Activated naive CD8-positive, alpha-beta T cell treated with anti-CD3 and anti-CD28 coated beads for 36 hours (primary cell): ENCODE measurements around the gene DBET. TPM values are rescaled to one million over a fixed set of nuclear protein-coding genes. Genes with fewer than 3 reads are reported as not detected.
"Not testable (repeated sequence)": the region's sequence is repeated elsewhere in the genome, so short reads cannot be mapped to it uniquely, and the experiment has no call there.

ENCODE experiments used
- DNase-seq: peaks from one replicate; pipeline ENCODE4 v3.0.0; 2021
- H3K27ac Mint-ChIP-seq: one replicate; pipeline ENCODE4 v1.8.0; 2022; ENCODE audit warnings: mild to moderate bottlenecking, moderate library complexity, mixed read lengths
- H3K27me3 Mint-ChIP-seq: one replicate; pipeline ENCODE4 v1.8.0; 2022; ENCODE audit warnings: mild to moderate bottlenecking, mixed read lengths
- H3K36me3 Mint-ChIP-seq: one replicate; pipeline ENCODE4 v1.8.0; 2021; ENCODE audit warnings: mild to moderate bottlenecking, mixed read lengths
- H3K4me1 Mint-ChIP-seq: one replicate; pipeline ENCODE4 v1.8.0; 2021; ENCODE audit warnings: mixed read lengths
- H3K4me3 Mint-ChIP-seq: one replicate; pipeline ENCODE4 v1.8.0; 2022; ENCODE audit warnings: mild to moderate bottlenecking, moderate library complexity, mixed read lengths
- H3K9me3 Mint-ChIP-seq: one replicate; pipeline ENCODE4 v1.8.0; 2022; ENCODE audit warnings: mixed read lengths
- total RNA-seq, 2 experiments: library from RNA; stranded (reverse); gene quantifications; one replicate each; pipeline ENCODE4 v1.2.3, GENCODE V29; 2021

DBET gene
- total RNA-seq = not detected

GRCh38 chr4:190064342-190064741 is at the start of gene DBET:
TSS of gene DBET (plus strand) at chr4:190064502.
- not testable (repeated sequence) for H3K4me3 Mint-ChIP-seq, H3K27ac Mint-ChIP-seq, H3K9me3 Mint-ChIP-seq, DNase-seq, H3K4me1 Mint-ChIP-seq, H3K36me3 Mint-ChIP-seq, H3K27me3 Mint-ChIP-seq

- Mint-ChIP-seq H3K4me3 (peak overlapping the region; percentile 40), H3K27me3 (peaks cover 74% of the 10 kb centered on the region), H3K27ac (no peak overlapping the region), H3K36me3 (peaks cover 2% of the 10 kb centered on the region), H3K9me3 (peaks cover 11% of the 10 kb centered on the region), H3K4me1 (peaks cover 27% of the 10 kb centered on the region)
- no peak for DNase-seq
These were observed 49.3 kb upstream of the DBET start for GRCh38 chr4:190014771-190015537.

- peaks cover 35% of the 10 kb centered on the region for H3K4me1 Mint-ChIP-seq
- no peak for DNase-seq
- H3K4me3 Mint-ChIP-seq = peak overlapping the region; percentile 7
These were observed 48.5 kb upstream of the DBET start for GRCh38 chr4:190015538-190016368.

DNA sequence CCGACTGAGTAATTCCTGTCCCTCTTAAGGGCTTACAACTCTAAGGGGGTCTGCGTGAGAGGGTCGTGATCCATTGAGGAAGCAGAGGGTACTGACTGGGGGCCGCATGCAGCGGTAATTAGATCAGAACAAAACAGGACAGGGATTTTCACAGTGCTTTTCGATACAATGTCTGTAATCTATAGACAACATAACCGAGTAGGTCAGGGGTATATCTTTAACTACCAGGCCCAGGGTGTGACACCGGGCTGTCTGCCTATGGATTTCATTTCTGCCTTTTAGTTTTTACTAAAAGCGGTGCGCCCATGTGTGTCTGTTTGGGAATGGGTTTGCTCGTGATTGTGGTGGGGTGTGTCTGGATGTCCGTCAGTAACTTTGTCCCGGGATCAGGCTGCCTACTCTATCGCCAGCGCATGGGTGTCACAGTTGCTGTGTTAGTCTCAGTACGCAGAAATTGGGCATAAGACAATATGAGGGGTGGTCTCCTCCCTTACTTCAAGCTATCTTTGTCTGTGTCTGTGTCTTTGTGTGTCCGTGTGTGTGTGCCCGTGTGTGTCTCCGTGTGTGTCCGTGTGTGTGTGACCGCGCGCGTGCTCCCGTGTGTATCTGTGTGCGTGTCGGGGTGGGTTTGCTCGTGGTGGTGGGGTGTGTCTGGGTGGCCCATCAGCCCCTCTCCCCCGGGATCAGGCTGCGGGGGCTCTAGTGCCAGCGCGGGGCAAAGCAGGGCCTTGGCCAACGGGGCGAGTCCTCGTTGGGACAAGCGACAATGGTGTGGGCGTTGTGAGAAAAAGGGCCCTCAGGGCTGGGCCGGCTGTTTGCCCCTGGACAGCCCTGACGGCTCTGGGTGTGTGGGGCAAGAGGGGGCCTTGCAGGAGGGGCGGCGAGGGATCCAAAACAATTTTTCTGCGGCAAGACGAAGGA is 47.7 kb upstream of the DBET start:
- Mint-ChIP-seq H3K36me3 (peaks cover 5% of the 10 kb centered on the region), H3K4me3 (no peak overlapping the region), H3K4me1 (peaks cover 40% of the 10 kb centered on the region), H3K27me3 (peaks cover 82% of the 10 kb centered on the region), H3K9me3 (peaks cover 11% of the 10 kb centered on the region), H3K27ac (no peak overlapping the region)
- DNase-seq = no peak

More at GRCh38 chr4:190015538-190016368, 48.5 kb upstream of the DBET start:
- H3K36me3 Mint-ChIP-seq = peaks cover 4% of the 10 kb centered on the region
- no peak overlapping the region for H3K27ac Mint-ChIP-seq
- peaks cover 82% of the 10 kb centered on the region for H3K27me3 Mint-ChIP-seq
- peaks cover 11% of the 10 kb centered on the region for H3K9me3 Mint-ChIP-seq

- peaks cover 40% of the 10 kb centered on the region for H3K4me1 Mint-ChIP-seq
- no peak overlapping the region for H3K4me3 Mint-ChIP-seq
- H3K27ac Mint-ChIP-seq = no peak overlapping the region
These were observed 46.7 kb upstream of the DBET start for GRCh38 chr4:190017357-190018200.

DNA sequence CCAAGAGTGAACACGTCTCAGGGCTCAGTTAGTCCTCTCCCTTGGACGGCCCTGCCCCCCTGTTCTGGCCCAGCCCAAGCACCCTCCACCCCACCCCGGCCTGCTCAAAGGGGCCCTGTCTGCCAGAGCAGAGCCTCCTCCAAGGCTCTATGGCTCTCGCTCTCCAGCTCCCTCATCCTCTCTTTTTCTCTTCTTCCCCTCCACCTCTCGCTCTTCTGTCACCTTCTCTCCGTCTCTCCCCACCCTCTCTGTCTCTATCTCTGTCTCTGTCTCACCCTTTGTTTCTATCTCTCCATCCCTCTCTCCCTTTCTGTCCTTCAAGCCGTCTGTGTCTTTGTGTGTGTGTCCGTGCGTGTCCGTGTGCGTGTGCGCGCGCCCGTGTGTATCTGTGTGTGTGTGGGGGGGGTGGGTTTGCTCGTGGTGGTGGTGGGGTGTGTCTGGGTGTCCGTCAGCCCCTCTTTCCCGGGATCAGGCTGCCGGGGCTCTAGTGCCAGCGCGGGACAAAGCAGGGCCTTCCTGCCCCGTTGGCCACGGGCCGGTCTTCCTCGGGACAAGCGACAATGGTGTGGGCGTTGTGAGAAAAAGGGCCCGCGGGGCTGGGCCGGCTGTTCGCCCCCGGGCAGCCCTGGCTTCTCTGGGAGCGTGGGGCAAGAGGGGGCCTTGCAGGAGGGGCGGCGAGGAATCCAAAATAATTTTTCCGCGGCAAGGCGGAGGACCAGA is 45.9 kb upstream of the DBET start:
- no peak overlapping the region for H3K27ac Mint-ChIP-seq
- peaks cover 42% of the 10 kb centered on the region for H3K4me1 Mint-ChIP-seq
- no peak for DNase-seq
- peaks cover 5% of the 10 kb centered on the region for H3K36me3 Mint-ChIP-seq
- peak overlapping the region; percentile 1 for H3K4me3 Mint-ChIP-seq
- H3K9me3 Mint-ChIP-seq = peaks cover 9% of the 10 kb centered on the region
- H3K27me3 Mint-ChIP-seq = peaks cover 79% of the 10 kb centered on the region

More at GRCh38 chr4:190017357-190018200, 46.7 kb upstream of the DBET start:
- peaks cover 11% of the 10 kb centered on the region for H3K9me3 Mint-ChIP-seq
- peaks cover 5% of the 10 kb centered on the region for H3K36me3 Mint-ChIP-seq
- H3K27me3 Mint-ChIP-seq = peaks cover 81% of the 10 kb centered on the region
- no peak for DNase-seq

- H3K4me3 Mint-ChIP-seq = peak overlapping the region; percentile 14
- H3K27me3 Mint-ChIP-seq = peaks cover 77% of the 10 kb centered on the region
- H3K36me3 Mint-ChIP-seq = peaks cover 4% of the 10 kb centered on the region
- no peak overlapping the region for H3K27ac Mint-ChIP-seq
- peaks cover 4% of the 10 kb centered on the region for H3K9me3 Mint-ChIP-seq
- H3K4me1 Mint-ChIP-seq = peaks cover 42% of the 10 kb centered on the region
- DNase-seq = no peak
These were observed 45.1 kb upstream of the DBET start for GRCh38 chr4:190019023-190019858.

DNA sequence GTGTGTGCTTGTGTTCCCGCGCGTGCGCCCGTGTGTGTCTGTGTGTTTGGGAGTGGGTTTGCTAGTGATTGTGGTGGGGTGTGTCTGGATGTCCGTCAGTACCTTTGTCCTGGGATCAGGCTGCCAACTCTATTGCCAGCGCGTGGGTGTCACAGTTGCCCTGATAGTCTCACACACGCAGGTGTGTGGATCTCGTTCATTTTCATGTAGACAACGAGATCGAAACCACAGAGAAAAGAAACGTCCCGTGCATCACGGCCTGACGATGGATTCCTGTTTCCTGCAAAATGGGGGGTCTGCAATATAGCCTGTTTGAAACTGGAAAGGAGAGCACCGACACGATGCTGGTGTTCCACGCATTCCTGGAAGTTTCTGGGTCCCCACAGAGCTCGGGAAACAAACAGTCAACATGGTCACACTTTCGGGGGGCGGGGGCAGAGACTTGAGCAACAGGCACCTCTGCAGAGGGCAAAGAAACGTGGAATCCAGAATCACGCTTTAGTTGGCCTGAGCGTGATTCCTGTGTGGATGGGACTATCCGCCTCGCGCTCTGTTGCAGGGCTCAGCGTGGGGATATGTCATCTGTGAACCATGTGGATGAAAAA is 44.3 kb upstream of the DBET start:
- H3K36me3 Mint-ChIP-seq, H3K9me3 Mint-ChIP-seq, DNase-seq, H3K27ac Mint-ChIP-seq: not testable (repeated sequence)
- peaks cover 42% of the 10 kb centered on the region for H3K4me1 Mint-ChIP-seq
- H3K27me3 Mint-ChIP-seq = peaks cover 73% of the 10 kb centered on the region
- H3K4me3 Mint-ChIP-seq = peak overlapping the region; percentile 14

DNA sequence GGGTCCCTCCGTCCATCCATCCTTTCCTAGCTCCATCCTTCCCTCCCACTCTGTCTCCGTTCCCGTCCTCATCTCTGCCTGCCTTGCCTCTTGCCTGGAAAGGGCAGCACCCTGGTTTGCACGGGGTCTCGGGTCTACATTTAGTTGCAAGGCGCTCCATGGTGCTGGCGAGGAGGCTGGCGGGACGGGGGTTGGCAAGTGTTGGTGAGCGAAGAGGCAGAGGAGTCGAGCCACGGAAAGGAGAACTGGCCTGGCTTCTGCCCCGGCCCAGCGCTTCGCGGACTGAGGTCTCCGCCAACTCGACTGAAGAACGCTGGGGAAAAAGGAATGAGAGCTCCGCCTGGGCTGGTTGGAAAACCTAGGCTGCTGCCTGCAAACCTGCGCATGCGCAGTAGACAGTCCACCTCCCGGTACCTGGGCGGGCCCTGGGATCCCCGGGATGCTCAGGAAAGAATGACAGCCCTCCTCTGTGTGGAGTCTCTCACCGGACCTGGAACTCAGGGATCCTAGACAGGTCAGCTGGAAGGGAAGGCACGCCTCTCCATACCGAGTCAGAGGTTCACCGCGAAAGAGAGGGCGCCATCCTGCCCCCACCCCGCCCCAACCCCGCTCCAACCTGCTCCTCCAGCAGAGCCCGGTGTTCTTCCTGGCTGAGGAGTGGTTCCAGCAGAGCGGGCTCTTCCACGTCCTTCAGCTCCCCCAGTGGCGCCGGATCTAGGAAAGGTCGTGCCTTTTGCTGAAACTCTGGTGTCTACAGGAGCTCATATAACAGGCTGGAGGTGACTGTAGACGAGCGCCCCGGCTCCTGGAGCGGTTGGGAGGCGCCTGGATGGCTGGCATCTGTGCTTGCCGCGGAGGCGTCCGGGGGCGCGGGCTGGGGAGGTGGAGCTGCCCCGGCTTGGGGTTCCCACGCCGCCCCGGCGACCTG is 43.2 kb upstream of the DBET start:
- peak overlapping the region; percentile 64 for H3K4me3 Mint-ChIP-seq
- H3K36me3 Mint-ChIP-seq = peaks cover 4% of the 10 kb centered on the region
- H3K27me3 Mint-ChIP-seq = peaks cover 62% of the 10 kb centered on the region
- peaks cover 40% of the 10 kb centered on the region for H3K4me1 Mint-ChIP-seq
- no peak overlapping the region for H3K27ac Mint-ChIP-seq
- DNase-seq = no peak
- H3K9me3 Mint-ChIP-seq = peaks cover 4% of the 10 kb centered on the region

GRCh38 chr4:190021973-190022372 is 42.3 kb upstream of the DBET start:
- H3K9me3 Mint-ChIP-seq, H3K36me3 Mint-ChIP-seq, DNase-seq, H3K4me3 Mint-ChIP-seq, H3K27ac Mint-ChIP-seq: not testable (repeated sequence)
- Mint-ChIP-seq H3K27me3 (peaks cover 53% of the 10 kb centered on the region), H3K4me1 (peaks cover 31% of the 10 kb centered on the region)

- not testable (repeated sequence) for H3K9me3 Mint-ChIP-seq, DNase-seq, H3K36me3 Mint-ChIP-seq, H3K27ac Mint-ChIP-seq
- H3K27me3 Mint-ChIP-seq = peaks cover 47% of the 10 kb centered on the region
- H3K4me1 Mint-ChIP-seq = peaks cover 29% of the 10 kb centered on the region
- peak overlapping the region; percentile 62 for H3K4me3 Mint-ChIP-seq
These were observed 41.6 kb upstream of the DBET start for GRCh38 chr4:190022614-190023281.
